CD4-positive, alpha-beta T cell treated with Interleukin-15 for 1 hour (primary cell): Measurements from ENCODE around the gene IFNE.
A peak's percentile ranks its signal among the peaks of the same experiment; 100 is the strongest.
"Not testable (repeated sequence)": the region's sequence is repeated elsewhere in the genome, so short reads cannot be mapped to it uniquely, and the experiment has no call there.

ENCODE experiments used
- DNase-seq: peaks from one replicate; pipeline ENCODE4 v3.0.0-alpha.2; 2020

IFNE gene

DNA sequence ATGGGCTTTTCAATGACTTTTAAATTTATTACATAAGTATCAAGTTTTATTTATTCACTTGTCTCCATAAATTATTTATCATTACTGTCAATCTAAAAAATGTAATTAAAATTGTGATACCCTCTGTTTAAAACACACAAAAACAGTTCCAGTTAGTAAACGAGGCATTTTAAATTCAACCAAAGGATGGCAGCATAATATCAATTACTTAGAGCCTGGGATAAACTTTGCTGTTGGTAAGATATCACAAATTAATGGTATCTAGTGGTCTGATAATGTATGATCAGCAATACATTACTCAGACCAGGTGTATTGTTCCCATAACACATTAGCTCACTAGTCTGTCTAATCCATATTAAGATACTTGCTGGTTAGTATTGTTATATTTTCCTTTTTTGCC is 9.6 kb upstream of the IFNE start:
- DNase-seq: no peak

- no peak for DNase-seq
These were observed 550 bp downstream of the IFNE start for GRCh38 chr9:21481470-21482056.

DNA sequence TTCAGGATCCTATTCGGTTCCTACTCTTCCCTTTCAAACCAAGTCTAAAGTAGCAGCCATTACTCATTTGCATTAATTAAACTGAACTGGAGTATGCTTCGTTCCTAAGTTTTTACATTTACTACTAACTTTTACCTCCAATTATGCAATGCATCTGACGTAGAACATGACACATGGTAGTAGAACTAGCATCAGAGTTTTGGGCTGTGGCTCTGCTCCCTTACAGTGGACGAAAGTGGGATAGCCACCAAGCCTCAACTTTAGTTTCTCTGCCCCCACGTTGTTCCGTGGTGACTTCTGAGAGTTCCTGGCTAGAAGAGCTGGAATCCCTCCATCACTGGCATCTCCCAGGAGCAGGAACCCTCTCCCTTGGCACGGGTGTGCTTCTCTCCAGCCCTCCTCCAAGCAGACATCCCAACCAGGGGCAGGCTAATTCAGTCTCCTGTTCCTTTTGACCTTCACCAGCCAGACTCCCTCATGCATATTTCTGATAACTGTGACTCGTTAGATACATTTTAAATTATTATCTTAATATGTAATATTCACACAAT is 2.9 kb downstream of the IFNE start:
- DNase-seq: no peak

DNA sequence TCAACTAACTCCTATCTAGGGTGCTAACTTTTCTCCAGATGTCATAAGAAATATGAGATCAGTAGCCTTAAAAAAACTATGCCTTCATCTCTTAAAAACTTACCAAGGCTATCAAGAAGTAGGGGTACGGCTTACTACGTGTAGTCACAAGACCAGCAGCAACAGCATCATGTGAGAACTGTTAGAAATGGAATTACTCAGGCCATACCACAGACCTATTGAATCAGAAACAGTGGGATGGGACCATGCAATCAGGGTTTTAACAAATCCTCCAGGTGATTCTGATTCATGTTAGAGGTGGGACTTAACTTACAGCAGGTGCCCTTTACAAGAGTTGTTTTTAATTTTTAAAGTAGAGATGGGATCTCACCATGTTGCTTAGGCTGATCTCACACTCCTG is 4.6 kb downstream of the IFNE start:
- DNase-seq: no peak

DNA sequence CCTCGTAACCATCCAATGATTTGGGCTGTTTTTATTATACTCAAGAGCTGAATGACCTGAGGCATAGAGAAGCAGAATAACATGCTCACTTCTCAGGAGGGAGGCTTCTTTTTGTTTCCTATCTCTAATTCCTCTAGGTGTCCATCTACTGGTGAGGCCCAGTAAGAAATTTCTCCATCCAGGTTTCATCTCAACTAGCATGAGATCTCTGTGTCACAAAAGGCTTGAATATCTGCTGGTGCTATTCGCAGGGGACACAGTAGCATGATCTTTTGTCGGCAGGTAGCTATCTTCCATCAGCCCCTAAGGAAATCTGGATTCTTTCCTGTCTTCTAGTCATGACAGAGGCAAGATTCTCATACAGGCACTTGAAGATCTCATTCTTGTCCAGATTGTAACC is 8.9 kb downstream of the IFNE start:
- DNase-seq: no peak

DNA sequence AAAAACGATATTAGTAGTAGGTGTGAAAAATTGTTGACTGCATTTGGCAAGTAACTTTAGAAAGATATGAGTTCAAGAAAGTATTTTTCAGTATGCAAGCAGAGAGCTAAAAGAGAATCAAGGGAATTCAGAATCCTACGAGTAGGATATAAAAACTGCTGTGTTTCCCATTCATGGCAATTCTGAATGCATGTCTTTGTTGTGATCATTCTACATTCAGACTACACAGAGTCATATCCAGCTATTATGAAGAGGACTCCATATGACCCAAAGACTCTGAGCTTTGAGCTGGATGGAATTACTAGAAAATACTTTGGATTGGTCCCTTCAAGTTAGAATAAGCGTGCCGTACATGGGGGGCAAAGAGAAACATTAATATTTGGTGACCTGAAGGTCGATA is 12.0 kb downstream of the IFNE start:
- no peak for DNase-seq

DNA sequence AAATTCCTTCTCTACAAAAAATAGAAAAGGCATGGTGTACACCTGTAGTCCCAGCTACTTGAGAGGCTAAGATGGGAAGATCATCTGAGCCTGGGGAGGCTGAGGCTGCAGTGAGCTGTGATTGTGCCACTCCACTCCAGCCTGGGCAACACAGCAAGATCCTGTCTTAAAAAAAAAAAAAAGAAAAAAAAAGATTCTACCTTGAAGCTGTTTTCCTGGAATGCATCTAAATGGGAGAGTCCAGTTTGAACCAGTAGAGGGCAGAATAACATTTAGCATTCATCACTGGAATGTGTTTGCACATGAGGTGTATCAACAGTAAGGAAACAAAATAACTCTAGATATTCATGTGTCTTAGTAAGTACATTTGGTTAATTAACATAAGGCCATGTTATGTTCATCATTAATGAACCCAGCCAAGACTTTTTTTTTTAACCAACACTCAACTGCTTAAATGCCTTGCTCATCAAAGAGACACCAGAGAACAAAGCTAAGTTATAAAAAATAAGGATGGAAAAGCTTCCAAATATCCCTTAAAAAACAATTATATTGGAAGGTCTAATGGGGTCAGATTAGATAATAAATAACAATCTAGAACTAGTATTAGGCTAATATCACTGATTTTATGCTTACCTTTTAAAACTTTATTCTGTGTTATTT is 16.1 kb downstream of the IFNE start:
- DNase-seq: no peak

GRCh38 chr9:21465138-21465537 is 17.0 kb downstream of the IFNE start:
- no peak for DNase-seq

DNA sequence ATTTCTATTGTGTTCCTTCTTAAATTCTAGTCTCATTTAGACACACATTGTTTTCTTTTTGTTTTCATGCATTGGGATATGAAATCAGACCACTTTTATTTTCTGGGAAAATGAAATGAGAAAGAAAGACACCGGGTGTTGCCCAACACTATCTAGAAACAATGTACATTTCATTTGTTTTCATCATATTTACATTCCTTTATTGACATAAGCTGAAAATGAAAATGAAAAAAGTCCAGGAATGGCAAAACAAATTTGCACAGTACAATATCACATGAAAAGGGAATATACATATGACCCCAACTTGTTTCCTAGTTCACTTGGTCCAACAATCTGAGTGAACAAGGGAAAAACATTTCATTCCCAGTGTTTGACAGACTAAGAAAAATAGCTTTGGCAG is 20.7 kb downstream of the IFNE start:
- no peak for DNase-seq

DNA sequence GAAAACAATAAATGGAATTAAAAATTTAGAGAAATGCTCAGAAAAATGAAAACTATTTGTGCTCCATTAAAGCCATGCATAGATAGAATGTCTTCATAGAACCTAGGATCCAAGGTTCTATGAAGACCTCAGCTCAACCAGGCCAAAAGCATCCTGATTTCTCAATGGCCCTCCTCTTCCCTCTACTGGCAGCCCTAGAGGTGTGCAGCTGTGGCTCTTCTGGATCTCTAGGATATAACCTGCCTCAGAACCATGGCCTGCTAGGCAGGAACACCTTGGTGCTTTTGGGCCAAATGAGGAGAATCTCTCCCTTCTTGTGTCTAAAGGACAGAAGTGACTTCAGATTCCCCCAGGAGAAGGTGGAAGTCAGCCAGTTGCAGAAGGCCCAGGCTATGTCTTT is 26.8 kb downstream of the IFNE start:
- peak; percentile 27 for DNase-seq

DNA sequence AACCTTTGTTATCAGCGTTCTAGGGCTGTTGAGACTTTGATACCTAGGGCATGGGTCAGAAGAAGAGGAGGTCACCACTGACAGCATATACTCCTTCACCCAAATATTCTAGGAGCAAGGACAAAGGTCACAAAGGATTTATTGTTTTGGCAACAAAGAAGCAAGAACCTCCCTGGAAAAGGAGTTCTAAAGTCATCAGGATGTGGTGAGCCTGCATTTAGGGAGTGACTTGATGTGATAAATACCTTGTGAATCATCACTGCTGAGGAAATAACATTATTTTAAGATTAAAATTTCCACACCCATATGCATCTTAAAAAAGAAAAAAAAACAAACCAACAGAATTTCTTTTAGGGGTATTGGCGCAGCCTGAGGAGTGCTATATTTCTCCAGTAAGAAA is 28.0 kb downstream of the IFNE start:
- no peak for DNase-seq

GRCh38 chr9:21452681-21453080 is 29.4 kb downstream of the IFNE start:
- no peak for DNase-seq

DNA sequence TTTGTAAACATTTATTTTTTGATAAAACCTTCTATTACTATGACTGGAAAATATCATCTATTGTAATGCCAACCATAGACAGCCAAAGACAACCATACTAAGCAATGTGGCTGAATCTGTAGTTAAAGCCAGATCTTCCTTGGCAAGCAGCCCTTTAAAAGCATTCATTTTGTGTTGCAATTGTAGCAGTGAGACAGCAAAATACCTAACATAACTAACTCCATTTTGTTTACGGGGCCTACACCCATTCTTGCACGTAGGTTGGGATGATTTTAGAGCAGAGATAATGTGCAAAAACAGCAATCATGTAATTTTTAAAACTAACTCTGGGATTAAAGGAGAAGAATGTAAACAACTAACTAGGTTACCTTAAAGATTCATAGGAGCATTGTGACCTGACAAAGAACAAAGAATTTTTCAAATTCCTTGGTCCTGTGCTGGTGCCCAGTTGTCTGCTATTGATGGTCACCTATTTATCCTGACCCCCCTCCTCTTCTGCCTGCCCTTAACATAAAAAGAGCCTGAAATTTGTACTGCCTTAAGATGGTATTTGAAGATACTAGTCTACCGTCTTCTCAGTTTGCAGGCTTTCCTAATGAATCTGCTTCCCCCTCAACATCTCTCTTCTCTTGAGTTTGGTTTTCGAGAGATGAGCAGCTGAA is 31.2 kb downstream of the IFNE start:
- no peak for DNase-seq

GRCh38 chr9:21449312-21449711 is 32.8 kb downstream of the IFNE start:
- DNase-seq: not testable (repeated sequence)

GRCh38 chr9:21443849-21444625 is 38.1 kb downstream of the IFNE start:
- peak; percentile 40 for DNase-seq

DNA sequence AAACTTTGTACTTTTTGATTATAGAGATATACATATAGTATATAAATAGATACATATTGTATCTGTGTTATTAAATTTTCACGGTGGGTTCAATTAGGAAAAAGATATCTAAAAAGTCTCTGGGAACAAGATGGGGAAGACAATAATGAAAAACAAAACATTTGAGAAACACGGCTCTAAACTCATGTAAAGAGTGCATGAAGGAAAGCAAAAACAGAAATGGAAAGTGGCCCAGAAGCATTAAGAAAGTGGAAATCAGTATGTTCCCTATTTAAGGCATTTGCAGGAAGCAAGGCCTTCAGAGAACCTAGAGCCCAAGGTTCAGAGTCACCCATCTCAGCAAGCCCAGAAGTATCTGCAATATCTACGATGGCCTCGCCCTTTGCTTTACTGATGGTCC is 42.0 kb downstream of the IFNE start, which contains the start of gene IFNA1:
IFNA1 (plus strand) TSS at position 301 of the 400 bp plus-strand sequence; CDS start at position 370, 69 bp downstream.
- DNase-seq: no peak

GRCh38 chr9:21435015-21435383 is 47.1 kb downstream of the IFNE start:
- not testable (repeated sequence) for DNase-seq

- peak; percentile 19 for DNase-seq
These were observed 47.7 kb downstream of the IFNE start for GRCh38 chr9:21434202-21435014.

DNA sequence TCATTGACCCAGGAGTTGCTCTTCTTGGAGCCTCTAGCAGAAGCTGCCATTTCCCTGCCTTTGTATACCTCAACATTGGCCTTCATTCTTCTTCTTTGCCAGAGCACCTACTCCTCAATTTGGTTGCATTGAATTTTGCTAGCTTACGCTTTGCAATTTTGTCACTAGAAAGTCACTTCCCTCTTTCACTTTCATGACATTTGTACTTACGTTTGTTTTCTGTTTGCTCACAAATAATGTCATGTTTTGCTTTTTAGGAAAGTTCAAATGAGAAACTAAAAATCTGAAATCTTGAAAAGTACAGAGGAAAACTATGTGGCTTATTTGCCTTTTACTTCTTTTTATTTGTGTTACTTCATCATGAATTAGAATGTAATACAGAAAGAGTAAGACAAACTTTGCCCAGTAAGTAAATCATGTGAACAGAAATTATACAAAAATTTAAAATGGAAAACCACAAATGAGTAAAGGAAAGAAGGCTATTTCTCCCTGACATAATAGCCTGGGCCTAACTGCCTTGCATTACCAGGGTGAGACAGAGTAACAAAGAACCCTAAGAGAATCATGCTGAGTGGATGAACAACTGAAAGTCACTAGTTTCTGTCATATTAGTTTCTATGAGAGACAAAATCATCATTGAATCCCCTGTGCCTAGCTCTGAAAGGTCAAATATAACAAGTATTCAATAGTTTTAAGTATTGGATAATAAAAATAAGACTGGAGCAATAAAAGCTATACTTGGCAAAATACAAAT is 49.3 kb downstream of the IFNE start:
- DNase-seq: no peak
